AG09309 (cell line): ENCODE results near the gene WASHC2C.
"Not testable (repeated sequence)": the region's sequence is repeated elsewhere in the genome, so short reads cannot be mapped to it uniquely, and the experiment has no call there.

Experiments
- DNase-seq: peaks from one replicate; pipeline ENCODE4 v3.0.0-alpha.2; 2010; ENCODE audit warnings: low read depth
- H3K4me3 ChIP-seq: 2 replicates; pipeline ENCODE4 v1.5.1; 2011; ENCODE audit warnings: mild to moderate bottlenecking, low read depth, low read length, moderate library complexity; ENCODE audit not compliant: control insufficient read depth
- TF ChIP-seq, protein P1 (sequence below): IDR thresholded peaks from 2 replicates; pipeline ENCODE4 v1.5.1; 2011; ENCODE audit warnings: mild to moderate bottlenecking, low read depth, low read length, inconsistent platforms; ENCODE audit not compliant: insufficient read depth, control insufficient read depth; ENCODE audit errors: missing control alignments

The WASHC2C gene

DNA sequence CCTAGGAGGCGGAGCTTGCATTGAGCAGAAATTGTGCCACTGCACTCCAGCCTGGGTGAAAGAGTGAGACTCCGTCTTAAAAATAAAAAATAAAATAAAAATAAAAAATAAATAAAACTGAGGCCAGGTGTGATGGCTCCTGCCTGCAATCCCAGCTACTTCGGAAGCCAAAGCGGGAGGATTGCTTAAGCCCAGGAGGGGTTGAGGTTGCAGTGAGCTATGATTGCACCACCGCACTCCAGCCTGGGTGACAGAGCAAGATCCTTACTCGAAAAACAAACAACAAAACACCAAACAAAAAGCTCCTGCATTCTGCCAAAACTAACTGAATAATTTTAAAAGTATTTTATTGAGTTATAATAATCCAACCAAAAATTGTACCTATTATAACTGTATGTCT, 84.0 kb downstream of the WASHC2C start:
- TF ChIP-seq, protein P1, sequence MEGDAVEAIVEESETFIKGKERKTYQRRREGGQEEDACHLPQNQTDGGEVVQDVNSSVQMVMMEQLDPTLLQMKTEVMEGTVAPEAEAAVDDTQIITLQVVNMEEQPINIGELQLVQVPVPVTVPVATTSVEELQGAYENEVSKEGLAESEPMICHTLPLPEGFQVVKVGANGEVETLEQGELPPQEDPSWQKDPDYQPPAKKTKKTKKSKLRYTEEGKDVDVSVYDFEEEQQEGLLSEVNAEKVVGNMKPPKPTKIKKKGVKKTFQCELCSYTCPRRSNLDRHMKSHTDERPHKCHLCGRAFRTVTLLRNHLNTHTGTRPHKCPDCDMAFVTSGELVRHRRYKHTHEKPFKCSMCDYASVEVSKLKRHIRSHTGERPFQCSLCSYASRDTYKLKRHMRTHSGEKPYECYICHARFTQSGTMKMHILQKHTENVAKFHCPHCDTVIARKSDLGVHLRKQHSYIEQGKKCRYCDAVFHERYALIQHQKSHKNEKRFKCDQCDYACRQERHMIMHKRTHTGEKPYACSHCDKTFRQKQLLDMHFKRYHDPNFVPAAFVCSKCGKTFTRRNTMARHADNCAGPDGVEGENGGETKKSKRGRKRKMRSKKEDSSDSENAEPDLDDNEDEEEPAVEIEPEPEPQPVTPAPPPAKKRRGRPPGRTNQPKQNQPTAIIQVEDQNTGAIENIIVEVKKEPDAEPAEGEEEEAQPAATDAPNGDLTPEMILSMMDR: no peak
- no peak for DNase-seq
- H3K4me3 ChIP-seq: no peak overlapping the region

DNA sequence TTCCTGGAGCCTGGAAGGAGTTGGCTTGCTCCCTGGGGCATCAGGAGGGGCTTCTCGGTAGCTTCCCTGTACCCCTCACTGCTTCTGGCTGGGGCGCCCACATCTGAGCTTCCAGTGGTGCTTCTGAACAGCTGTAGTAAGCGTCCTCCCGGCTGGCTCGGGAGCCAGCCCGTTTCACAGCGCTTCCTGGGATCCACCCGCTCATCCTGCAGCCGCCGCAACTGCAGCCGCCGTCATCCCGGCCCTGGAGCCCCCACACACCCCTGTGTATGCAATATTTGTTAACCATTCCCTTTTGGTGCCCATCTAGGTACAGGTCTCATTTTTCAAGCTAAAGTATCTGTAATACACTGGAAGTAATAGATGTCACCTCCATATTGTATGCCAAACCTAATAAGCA, 85.9 kb downstream of the WASHC2C start:
- not testable (repeated sequence) for DNase-seq, H3K4me3 ChIP-seq

DNA sequence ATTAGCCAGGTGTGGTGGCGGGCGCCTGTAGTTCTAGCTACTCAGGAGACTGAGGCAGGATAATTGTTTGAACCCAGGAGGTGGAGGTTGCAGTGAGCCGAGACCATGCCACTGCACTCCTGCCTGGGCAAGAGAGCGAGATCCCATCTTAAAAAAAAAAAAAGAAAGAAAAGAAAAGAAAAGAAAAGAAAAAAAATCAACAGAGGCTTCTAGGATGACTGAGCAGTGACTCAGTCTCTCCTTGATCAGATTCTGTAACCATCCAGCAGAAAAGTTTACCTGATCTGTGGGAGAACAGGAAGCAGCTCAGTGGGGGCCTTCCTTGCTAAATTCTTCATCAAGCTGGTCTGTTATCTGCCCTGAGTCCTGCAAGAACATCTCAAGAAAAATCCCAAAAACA, 87.1 kb downstream of the WASHC2C start:
- not testable (repeated sequence) for DNase-seq

DNA sequence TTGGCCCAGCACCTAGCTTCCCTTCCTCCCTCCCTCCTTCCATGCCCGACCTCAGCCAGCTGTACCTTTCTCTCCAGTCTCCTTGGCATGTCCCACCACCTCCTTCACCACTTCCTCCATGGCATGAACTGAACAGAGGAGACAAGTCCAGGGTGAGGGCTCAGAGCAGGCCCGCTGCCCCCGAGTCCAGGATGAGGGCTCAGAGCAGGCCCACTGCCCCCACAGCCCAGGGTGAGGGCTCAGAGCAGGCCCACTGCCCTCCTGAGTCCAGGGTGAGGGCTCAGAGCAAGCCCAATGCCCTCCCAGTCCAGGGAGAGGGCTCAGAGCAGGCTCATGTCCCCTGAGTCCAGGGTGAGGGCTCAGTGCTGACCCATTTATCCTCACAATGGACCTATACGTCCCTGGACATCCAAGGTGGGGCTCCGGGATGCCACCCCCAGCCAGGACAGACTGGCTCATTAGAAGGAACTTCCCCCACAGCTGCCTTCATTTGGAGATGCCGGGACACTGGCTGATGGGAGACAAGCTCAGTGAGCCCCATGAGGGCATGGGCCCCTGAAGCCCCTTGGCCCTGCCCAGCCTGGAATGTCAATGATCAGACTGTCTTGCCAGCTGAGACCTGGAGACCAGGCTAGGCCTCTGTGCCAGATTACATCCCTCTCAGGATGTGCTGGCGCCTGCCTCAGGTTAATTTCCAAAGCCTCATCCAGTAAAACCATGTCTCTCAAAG, 90.2 kb downstream of the WASHC2C start:
- no peak for DNase-seq
- TF ChIP-seq, protein P1: no peak
- H3K4me3 ChIP-seq: no peak overlapping the region

More for the DNA sequence above, 87.1 kb downstream of the WASHC2C start:
- not testable (repeated sequence) for H3K4me3 ChIP-seq

DNA sequence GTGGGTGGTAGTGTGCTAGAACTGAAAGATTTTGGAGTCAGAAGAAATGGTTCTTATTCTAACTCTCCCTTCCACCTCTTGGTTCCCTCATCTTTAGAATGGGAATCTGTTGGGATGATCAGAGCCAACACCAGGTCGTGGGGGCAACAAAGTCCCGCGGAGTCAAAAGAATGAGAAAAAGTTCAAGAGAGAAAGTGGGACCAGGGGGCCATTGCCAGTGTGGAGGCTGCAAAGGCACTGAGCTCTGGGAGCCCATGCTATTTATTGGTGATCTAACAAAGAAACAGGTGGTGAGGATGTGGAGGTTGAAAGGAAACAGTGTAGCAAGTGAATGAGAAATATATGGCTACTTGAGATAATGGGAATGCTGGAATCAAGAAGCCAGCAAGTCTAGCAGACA, 90.8 kb downstream of the WASHC2C start:
- TF ChIP-seq, protein P1: no peak
- no peak overlapping the region for H3K4me3 ChIP-seq
- no peak for DNase-seq

DNA sequence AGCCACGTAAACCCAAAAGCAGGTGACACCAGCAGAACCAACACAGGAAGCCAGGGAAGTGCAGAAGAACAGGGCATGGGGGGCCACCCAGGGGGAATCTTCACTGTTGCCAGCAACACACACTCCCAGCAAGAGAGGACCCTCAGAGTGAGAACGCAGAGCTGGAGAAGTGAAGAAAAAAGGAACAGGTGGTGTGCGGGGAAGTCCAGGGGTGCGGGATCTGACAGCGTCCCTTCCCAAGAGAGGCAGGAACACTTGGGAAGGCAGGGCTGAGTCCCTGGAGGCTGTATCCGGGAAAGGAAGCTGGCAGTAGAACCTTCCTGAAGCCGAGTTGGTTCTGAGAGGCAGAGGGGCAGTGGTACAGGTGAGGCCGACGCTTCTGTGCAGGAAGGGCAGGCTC, 92.5 kb downstream of the WASHC2C start:
- H3K4me3 ChIP-seq: no peak overlapping the region
- TF ChIP-seq, protein P1: no peak
- no peak for DNase-seq

DNA sequence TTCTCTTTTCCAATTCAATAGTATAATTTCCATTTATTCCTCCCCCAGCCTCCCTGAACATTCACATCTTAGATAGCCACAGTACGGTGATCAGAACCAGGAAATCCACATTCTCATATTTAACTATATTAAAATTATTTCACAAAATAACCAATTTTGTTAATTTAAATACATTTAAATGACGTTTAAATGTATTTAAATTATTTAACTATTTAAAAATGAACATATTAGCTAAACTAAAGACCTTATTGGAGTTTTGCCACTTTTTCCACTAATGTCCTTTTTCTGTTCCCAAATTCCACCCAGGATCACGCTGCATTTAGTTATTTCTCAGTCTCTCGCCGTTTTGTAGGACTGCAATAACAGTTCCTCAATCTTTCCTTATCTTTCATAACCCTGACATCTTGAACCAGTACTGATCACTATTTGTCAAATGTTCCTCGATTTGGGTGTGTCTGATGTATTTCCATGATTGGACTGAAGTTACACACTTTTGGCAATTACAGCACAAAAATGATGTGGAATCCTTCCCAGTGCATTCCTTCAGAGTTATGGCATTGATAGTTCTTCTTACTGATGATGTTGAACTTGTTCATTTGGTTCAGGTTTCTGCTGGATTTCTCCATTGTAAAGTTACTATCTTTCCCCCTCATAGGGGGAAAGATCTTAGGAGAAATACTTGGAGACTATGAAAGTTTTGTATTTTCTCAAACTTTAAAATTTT, 93.2 kb downstream of the WASHC2C start:
- DNase-seq, H3K4me3 ChIP-seq: not testable (repeated sequence)

DNA sequence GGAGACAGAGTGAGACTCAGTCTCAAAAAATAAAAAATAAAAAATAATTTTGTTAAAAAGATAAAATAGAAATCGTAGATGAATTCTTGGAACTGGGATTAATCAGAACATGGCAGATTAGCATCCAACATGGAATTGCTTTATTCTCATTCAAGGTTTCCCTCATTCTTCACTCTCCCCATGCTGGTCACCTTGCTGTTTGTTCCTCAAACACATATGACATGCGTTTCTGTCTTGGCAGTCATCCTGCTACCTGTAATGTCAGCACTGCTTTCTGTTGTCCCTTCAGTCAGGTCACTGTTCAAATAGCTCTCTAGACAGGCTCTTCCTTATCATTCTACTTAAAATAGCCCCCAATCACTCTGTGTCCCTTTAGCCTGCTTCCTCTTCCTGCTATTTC, 95.9 kb downstream of the WASHC2C start:
- not testable (repeated sequence) for H3K4me3 ChIP-seq, DNase-seq
